B cell (primary cell): ENCODE data around the gene IFNE. TPM values are rescaled to one million over a fixed set of nuclear protein-coding genes. Genes with fewer than 3 reads are reported as not detected.

Experiments
- ATAC-seq: fragments of 200-7000 bp; cut with Tn5 transposase; one replicate; pipeline ENCODE4 v1.10.0; 2021; ENCODE audit warnings: low read depth, mild to moderate bottlenecking, moderate number of reproducible peaks, moderate library complexity
- CTCF ChIA-PET: fragments of 350-600 bp; sonication (Branson Sonifier 250); formaldehyde crosslinking; loops from one replicate; lab custom pipeline; 2021; ENCODE audit warnings: antibody characterized with exemption, inconsistent platforms; lab: Charles Lee
- POLR2A ChIA-PET: fragments of 350-600 bp; sonication (Branson Sonifier 250); formaldehyde crosslinking; loops from one replicate; lab custom pipeline; 2021; ENCODE audit warnings: antibody characterized with exemption; lab: Charles Lee
- DNase-seq: peaks from one replicate; pipeline ENCODE4 v3.0.0; 2013
- H2AFZ ChIP-seq: 2 replicates; pipeline ENCODE4 v1.6.1; 2012; ENCODE audit warnings: mild to moderate bottlenecking, low read depth, low read length; ENCODE audit not compliant: insufficient read depth, poor library complexity, severe bottlenecking
- H3K27ac ChIP-seq, 2 donors: 1 replicate in 1 of 2; 2 replicates in 1 of 2; pipeline ENCODE4 v1.5.1; 2012 to 2013; ENCODE audit warnings: low read length in 2 of 2, mild to moderate bottlenecking in 2 of 2, moderate library complexity in 1 of 2
- H3K27me3 ChIP-seq, 4 experiments: fragments of 200-600 bp in 1 of 4; sonication (generic) in 1 of 4; replicated peaks in 1 of 4; 1 replicate in 2 of 4; 2 replicates in 2 of 4; pipeline versions ENCODE4 v1.6.1 to v1.7.0; 2013 to 2016; ENCODE audit warnings: low read length in 3 of 4, mild to moderate bottlenecking in 2 of 4, mixed read lengths in 1 of 4, moderate library complexity in 1 of 4; ENCODE audit not compliant: insufficient read depth in 4 of 4, control insufficient read depth in 3 of 4; ENCODE audit errors: control extremely low read depth in 1 of 4
- H3K36me3 ChIP-seq, 2 experiments: replicated peaks in 1 of 2; 1 replicate in 1 of 2; 2 replicates in 1 of 2; pipeline versions ENCODE4 v1.6.1 to v1.7.1; 2013; ENCODE audit warnings: low read length in 1 of 2; ENCODE audit not compliant: insufficient read depth in 2 of 2, control insufficient read depth in 1 of 2; ENCODE audit errors: control extremely low read depth in 1 of 2, extremely low read depth in 1 of 2
- H3K4me1 ChIP-seq, 2 donors: fragments of 200-600 bp in 1 of 2; sonication (generic) in 1 of 2; 1 replicate in 1 of 2; 2 replicates in 1 of 2; pipeline versions ENCODE4 v1.5.1 to v1.6.1; 2013 to 2017; ENCODE audit warnings: low read length in 2 of 2; ENCODE audit not compliant: control insufficient read depth in 2 of 2, insufficient read depth in 2 of 2
- H3K4me2 ChIP-seq: replicated peaks from 2 replicates; pipeline ENCODE3; 2012; ENCODE audit warnings: mild to moderate bottlenecking, low read depth, low read length; ENCODE audit not compliant: poor library complexity, severe bottlenecking
- H3K4me3 ChIP-seq, 5 experiments: fragments of 200-600 bp in 1 of 5; sonication (generic) in 1 of 5; 1 replicate in 3 of 5; 2 replicates in 2 of 5; pipeline versions ENCODE4 v1.5.1 to v1.7.0; 2011 to 2016; ENCODE audit warnings: low read length in 4 of 5, mild to moderate bottlenecking in 4 of 5, low read depth in 2 of 5, control low read depth in 1 of 5, moderate library complexity in 1 of 5; ENCODE audit not compliant: insufficient read depth in 1 of 5; ENCODE audit errors: control extremely low read depth in 1 of 5, extremely low read depth in 1 of 5
- H3K79me2 ChIP-seq: fragments of 200-600 bp; sonication (generic); one replicate; pipeline ENCODE4 v1.6.0; 2016; ENCODE audit warnings: low read length; ENCODE audit not compliant: control insufficient read depth, insufficient read depth
- H3K9ac ChIP-seq: fragments of 200-600 bp; sonication (generic); 2 replicates; pipeline ENCODE4 v1.6.1; 2017; ENCODE audit warnings: mild to moderate bottlenecking, low read length, moderate library complexity
- H3K9me3 ChIP-seq, 3 donors: one replicate each; pipeline versions ENCODE4 v1.6.1 to v1.7.1; 2013; ENCODE audit warnings: low read length in 2 of 3; ENCODE audit not compliant: control insufficient read depth in 2 of 3, insufficient read depth in 1 of 3; ENCODE audit errors: control extremely low read depth in 1 of 3
- H4K20me1 ChIP-seq: 2 replicates; pipeline ENCODE4 v1.6.0; 2012; ENCODE audit warnings: mild to moderate bottlenecking, low read length; ENCODE audit not compliant: insufficient read depth, control insufficient read depth, poor library complexity, severe bottlenecking
- H3K27ac Mint-ChIP-seq: one replicate; pipeline ENCODE4 v1.8.0; 2021; ENCODE audit warnings: mixed read lengths
- H3K27me3 Mint-ChIP-seq: one replicate; pipeline ENCODE4 v1.8.0; 2021; ENCODE audit warnings: mixed read lengths
- H3K4me1 Mint-ChIP-seq: one replicate; pipeline ENCODE4 v1.8.0; 2021; ENCODE audit warnings: mixed read lengths
- H3K4me3 Mint-ChIP-seq: one replicate; pipeline ENCODE4 v1.8.0; 2021; ENCODE audit warnings: mixed read lengths
- H3K9me3 Mint-ChIP-seq: one replicate; pipeline ENCODE4 v1.8.0; 2022; ENCODE audit warnings: mixed read lengths; ENCODE audit not compliant: insufficient read depth
- EZH2 ChIP-seq: IDR thresholded peaks from 2 replicates; pipeline ENCODE4 v1.6.1; 2012; ENCODE audit warnings: borderline replicate concordance, low read depth, mild to moderate bottlenecking, moderate library complexity, low read length; ENCODE audit not compliant: insufficient read depth, poor library complexity, severe bottlenecking
- WGBS: methylation state at CpG from one replicate; pipeline ENCODE4 v1.1.5; 2013; ENCODE audit warnings: missing lambda C conversion rate; ENCODE audit not compliant: insufficient coverage; 5-methylcytosine and 5-hydroxymethylcytosine counted together
- intact Hi-C: fragments of 100-400 bp; cut with micrococcal nuclease; formaldehyde crosslinking; loops from one replicate; pipeline ENCODE4 v1.10.0; 2022
- polyA plus RNA-seq: library from polyadenylated mRNA; depleted of rRNA; stranded (reverse); fragments of >200 nt; gene quantifications from 2 replicates; pipeline ENCODE4 v1.2.3, GENCODE V29; 2012
- total RNA-seq, 2 donors: library from RNA; stranded (reverse); fragments of 120-200 nt in 1 of 2; gene quantifications; 1 replicate in 1 of 2; 2 replicates in 1 of 2; pipeline versions ENCODE4 v1.2.3 to v1.2.4, GENCODE V29; 2013 to 2022
- TF ChIP-seq, protein P1 (sequence below): fragments of 200-600 bp; IDR thresholded peaks from one replicate; pipeline ENCODE4 v1.8.0; 2022; ENCODE audit warnings: antibody characterized with exemption, mild to moderate bottlenecking

Gene IFNE
- total and polyA plus RNA-seq, 2 donors (not counting 1 experiment from before 2014, with no cell fraction given), result not detected

GRCh38 chr9:21454149-21454548, 28.0 kb downstream of the IFNE start:
- Histone ChIP-seq H3K27me3 (peaks cover 0 to 9% (median 8%) of the 10 kb centered on the region in 4 experiments), H3K9ac (no peak overlapping the region), H3K36me3 (no peaks in the 10 kb centered on the region), H3K4me3 (no peak overlapping the region), H3K9me3 (no peaks in the 10 kb centered on the region), H4K20me1 (no peaks in the 10 kb centered on the region), H3K4me1 (no peaks in the 10 kb centered on the region), H2AFZ (no peak overlapping the region), H3K4me2 (no peak overlapping the region), H3K27ac (no peak overlapping the region), H3K79me2 (no peaks in the 10 kb centered on the region)
- Mint-ChIP-seq H3K27ac (no peak overlapping the region), H3K9me3 (no peaks in the 10 kb centered on the region), H3K27me3 (peaks cover 39% of the 10 kb centered on the region), H3K4me1 (no peaks in the 10 kb centered on the region), H3K4me3 (no peak overlapping the region)
- intact Hi-C loops, result loop anchor here (1.0 to 2.0 kb wide), 2 partner anchors 128 to 135 kb away; no protein-coding TSS in a partner anchor
- DNase-seq (no peak), ATAC-seq (no peak)
- CTCF ChIA-PET, result interaction anchor here (1.3 to 5.3 kb wide), 7 partner anchors 21 to 204 kb away, joined by 3 to 92 read pairs (median 39); no protein-coding TSS in a partner anchor
- TF ChIP-seq, protein P1, sequence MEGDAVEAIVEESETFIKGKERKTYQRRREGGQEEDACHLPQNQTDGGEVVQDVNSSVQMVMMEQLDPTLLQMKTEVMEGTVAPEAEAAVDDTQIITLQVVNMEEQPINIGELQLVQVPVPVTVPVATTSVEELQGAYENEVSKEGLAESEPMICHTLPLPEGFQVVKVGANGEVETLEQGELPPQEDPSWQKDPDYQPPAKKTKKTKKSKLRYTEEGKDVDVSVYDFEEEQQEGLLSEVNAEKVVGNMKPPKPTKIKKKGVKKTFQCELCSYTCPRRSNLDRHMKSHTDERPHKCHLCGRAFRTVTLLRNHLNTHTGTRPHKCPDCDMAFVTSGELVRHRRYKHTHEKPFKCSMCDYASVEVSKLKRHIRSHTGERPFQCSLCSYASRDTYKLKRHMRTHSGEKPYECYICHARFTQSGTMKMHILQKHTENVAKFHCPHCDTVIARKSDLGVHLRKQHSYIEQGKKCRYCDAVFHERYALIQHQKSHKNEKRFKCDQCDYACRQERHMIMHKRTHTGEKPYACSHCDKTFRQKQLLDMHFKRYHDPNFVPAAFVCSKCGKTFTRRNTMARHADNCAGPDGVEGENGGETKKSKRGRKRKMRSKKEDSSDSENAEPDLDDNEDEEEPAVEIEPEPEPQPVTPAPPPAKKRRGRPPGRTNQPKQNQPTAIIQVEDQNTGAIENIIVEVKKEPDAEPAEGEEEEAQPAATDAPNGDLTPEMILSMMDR, result no peak
- no peak for TF ChIP-seq EZH2
- POLR2A ChIA-PET, result no interaction called here
- WGBS, result no CpG with 5 or more reads among the region's 2 CpGs

DNA sequence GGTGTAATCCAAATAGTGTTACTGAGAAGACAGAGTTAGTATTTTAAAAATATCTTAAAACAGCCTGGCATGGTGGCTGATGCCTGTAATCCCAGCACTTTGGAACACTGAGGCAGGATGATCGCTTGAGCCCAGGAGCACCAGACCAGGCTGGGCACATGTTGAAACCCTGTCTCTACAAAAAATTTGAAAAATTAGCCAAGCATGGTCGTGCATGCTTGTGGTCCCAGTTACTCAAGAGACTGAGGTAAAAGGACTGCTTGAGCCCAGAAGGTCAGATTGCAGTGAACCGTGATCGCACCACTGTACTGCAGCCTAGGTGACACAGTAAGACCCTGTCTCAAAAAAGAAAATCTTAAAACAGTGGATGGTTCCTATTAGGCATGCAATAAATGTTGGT, 29.4 kb downstream of the IFNE start:
- Histone ChIP-seq H3K4me3 (no peak overlapping the region), H3K4me2 (no peak overlapping the region), H3K27me3 (peaks cover 0 to 15% (median 11%) of the 10 kb centered on the region in 4 experiments), H3K79me2 (no peaks in the 10 kb centered on the region), H3K9me3 (no peaks in the 10 kb centered on the region), H3K4me1 (no peaks in the 10 kb centered on the region), H2AFZ (no peak overlapping the region), H3K36me3 (no peaks in the 10 kb centered on the region), H3K27ac (no peak overlapping the region), H3K9ac (no peak overlapping the region), H4K20me1 (no peaks in the 10 kb centered on the region)
- 89% methylated on average over 3 of the region's 4 CpGs for WGBS
- Mint-ChIP-seq H3K9me3 (no peaks in the 10 kb centered on the region), H3K27me3 (peaks cover 48% of the 10 kb centered on the region), H3K4me3 (no peak overlapping the region), H3K27ac (no peak overlapping the region), H3K4me1 (no peaks in the 10 kb centered on the region)
- TF ChIP-seq, protein P1, result no peak
- TF ChIP-seq EZH2, result no peak
- POLR2A ChIA-PET, result no interaction called here
- ATAC-seq (no peak), DNase-seq (no peak)
- intact Hi-C loops, result no loop called here
- CTCF ChIA-PET, result interaction anchor here (1.0 to 5.3 kb wide), 7 partner anchors 19 to 133 kb away, joined by 3 to 92 read pairs (median 39); no protein-coding TSS in a partner anchor
